ENCODE results near the gene MANBA.

MANBA gene

DNA sequence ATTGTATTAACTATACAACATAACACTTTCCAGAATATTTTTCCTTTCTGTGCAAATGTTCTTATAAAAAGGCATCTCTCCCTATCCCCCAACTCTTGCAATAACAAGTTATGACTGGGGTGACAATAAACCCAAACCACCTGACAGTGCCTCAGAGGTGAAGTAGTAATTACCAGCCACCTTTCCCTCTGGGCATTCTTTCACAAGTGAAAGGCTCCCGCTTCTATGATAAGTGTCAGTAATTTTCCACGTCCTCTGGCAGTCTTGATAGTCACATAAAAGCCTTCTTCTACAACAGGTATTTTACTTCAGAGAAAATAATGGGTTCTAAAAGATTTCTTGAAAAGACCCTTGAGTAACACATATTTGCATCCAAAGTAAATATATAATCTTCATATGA, 82.7 kb downstream of the MANBA start:
- no peak for DNase-seq (ENCODE audit: low read depth)

- DNase-seq (ENCODE audit: low read depth) = no peak
Measured at GRCh38 chr4:102675141-102675540, 85.6 kb downstream of the MANBA start.

GRCh38 chr4:102667001-102667400, 93.8 kb downstream of the MANBA start:
- no peak for DNase-seq (ENCODE audit: low read depth)

DNA sequence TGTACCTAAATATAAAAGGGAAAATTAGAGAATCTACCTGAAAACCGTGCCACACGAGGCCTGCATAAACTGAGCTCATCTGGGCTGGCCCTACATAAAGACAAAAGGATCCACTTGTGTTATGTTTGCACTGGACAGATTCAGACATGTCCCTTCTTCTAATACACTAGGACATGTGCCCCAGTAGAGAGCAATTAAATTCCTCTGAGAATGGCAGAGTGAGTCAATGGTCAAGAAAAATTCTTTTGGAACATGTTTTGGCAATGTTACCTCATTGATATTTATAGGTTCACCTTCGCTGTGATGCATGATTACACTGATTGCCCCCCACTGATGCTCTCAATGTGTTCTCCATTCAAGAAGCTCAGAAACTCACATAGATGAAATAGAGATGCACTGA, 95.2 kb downstream of the MANBA start:
- no peak for DNase-seq (ENCODE audit: low read depth)

DNA sequence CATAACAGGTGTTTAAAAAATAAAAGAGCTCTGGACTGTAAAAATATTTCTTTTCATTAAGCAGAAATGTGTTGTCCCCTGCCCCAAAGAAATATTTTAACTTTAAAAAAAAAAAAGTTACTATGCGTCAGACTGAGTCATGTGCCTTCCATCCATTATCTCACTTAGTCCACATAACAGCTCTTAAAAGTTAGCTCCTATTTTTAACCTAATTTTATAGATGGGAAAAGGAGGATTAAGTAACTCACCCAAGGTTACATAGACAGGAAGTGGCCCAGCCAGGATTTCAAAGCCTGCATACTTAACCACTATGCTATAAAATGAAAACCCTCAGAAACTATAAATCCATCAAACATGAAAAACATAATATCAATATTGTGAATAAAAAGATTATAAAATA, 97.7 kb downstream of the MANBA start:
- no peak for DNase-seq (ENCODE audit: low read depth)

DNA sequence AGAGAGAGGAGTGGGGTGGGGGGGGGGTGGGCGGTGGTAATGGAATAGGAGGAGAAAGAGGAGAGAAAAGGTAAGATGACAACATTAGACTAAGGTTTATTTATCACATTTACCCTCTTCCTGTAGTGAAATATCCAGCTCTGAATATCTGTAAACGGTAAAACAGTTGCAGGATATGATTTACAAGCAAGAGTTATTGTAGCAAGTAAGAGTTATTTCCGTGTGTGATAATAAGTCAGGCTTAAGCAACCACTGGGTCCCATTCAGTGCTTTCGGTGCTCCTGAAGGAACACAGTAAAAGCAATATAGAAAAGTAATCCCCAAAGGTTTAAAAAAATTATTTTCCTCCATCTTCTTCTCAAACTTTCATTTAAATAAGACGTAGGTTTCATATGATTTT, 103.6 kb downstream of the MANBA start:
- DNase-seq (ENCODE audit: low read depth) = no peak

GRCh38 chr4:102647117-102647516, 113.7 kb downstream of the MANBA start:
- no peak for DNase-seq (ENCODE audit: low read depth)

- no peak for DNase-seq (ENCODE audit: low read depth)
Measured at GRCh38 chr4:102642631-102643298, 118.0 kb downstream of the MANBA start.

DNA sequence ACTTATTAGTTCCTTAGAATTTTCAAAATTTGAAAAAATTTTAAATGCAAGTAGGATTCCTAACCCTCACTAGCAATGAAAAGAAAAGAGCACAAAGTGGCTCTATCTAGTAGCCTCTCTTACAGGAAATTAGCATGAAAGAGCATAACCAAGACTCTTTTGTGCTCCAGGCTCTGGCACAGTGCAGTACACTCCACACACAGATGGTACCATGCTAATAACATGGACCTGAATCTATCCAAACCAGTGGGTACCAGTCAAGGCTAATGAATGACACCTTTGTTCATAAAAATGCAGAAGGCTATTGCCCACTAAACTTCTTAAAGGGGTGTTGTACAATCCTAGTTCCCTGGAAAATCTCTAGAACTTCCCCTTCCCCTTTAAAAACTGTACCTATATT, 119.0 kb downstream of the MANBA start:
- no peak for DNase-seq (ENCODE audit: low read depth)

GRCh38 chr4:102640669-102641068, 120.1 kb downstream of the MANBA start:
- DNase-seq (ENCODE audit: low read depth) = no peak

- DNase-seq (ENCODE audit: low read depth) = no peak
Measured at GRCh38 chr4:102639598-102639997, 121.2 kb downstream of the MANBA start.

DNA sequence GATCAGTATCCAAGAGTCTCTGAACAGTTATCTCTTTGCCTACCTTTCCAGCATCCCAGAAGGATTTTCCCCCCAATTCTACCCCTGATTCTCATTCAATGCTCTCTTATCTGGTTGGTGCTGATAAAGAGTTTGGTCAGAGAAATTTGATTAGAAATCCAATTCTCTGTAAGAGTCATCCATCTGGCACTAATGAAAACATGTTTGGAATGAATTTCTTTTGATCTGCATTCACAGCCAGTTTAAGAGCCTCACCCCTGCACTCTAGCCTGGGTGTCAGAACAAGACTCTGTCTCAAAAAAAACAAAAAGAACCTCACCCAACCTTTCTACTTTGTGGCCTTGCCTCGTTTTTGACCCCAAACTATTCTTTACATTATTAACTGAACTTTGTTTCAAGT, 122.1 kb downstream of the MANBA start:
- DNase-seq (ENCODE audit: low read depth) = no peak

DNA sequence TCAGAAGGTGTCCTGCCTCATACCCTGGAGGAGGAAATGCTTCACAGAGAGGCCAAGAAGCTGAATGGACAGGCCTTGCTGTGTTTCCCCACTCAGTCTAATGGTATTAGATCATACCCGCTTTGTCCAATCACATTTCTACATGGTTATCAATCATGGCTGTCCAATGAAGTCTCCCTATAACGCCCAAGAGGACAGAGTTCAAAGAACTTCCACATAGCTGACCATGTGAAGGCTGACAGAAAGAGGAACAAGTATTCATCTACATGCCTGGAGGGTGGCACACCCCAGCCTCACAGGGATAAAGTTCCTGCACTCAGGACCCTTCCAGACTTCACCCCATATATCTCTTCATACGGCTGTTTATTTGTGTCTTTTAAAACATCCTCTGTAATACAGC, 123.4 kb downstream of the MANBA start:
- no peak for DNase-seq (ENCODE audit: low read depth)

GRCh38 chr4:102633100-102633499, 127.7 kb downstream of the MANBA start:
- DNase-seq (ENCODE audit: low read depth) = no peak

DNA sequence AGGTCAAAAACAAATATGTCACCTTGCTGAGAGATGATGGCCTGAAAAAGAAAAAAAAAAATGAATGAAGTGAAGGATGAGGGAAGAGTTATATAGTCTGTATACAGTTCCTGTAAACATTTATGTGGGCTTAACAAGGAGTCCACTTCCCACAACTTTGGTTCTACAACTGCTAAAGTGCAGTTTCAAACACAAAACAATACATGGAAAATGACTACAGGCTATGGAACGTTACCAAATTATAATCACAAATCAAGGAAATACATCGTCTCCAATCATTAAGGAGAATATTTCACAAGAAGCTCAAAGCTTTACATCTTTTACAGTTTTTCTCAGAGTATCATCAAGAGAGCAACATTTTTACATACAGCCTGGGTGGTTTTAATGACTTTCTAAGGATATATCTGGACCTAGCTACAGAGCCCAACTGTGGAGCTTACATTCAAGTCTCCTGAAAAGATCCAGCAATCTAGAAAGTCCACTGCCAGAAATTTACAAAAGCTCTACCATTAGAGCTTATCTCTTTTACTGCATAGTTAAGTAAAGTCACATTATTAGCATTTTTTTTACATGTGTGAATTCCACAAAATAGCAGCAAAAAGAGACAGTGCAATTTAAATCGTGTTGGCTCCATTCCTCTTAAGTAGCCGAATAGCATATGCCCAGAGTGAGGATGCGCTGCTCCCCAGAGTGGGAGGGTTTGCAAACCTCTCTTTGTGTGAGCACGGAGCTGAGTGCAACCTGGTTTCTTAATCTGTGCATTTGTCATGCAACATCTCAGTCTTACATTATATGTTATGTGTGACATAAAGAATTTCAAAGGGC, 128.3 kb downstream of the MANBA start:
- no peak for DNase-seq (ENCODE audit: low read depth)

- DNase-seq (ENCODE audit: low read depth) = no peak
Measured at GRCh38 chr4:102631616-102632015, 129.2 kb downstream of the MANBA start.

GRCh38 chr4:102629673-102630072, 131.1 kb downstream of the MANBA start:
- no peak for DNase-seq (ENCODE audit: low read depth)

DNA sequence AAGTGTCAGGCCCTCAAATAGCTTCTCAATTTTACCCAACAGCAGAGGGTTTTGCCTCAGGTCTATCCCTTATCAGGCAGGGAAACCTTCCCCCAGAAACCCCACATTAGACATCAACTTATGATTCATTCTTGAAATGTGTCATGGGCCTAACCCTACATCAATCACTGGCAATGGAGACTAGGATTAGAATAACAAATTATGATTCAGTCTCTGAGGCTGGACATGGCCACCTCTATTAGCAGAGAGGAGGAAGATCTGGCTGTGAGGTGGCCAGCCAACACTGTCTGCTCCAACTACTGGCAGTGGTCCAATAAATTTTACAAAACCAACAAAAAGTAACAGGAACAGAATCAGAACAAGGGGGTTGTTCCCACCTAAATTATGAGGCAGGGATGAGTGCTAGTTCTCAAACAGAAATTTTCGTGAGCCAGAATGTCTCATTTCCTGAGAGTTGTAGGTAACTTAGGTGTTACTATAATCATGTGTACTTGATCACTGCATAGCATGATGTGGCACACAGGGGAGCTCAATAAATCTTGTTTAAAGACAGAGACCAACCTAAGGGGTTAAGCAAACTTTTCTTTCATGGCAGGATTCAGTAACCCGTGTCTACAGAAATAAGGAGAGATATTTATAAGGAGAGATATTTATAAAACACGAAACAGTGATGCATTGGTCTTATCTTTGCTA, 132.8 kb downstream of the MANBA start:
- no peak for DNase-seq (ENCODE audit: low read depth)

GRCh38 chr4:102625232-102625930, 135.4 kb downstream of the MANBA start:
- peak; percentile 43 for DNase-seq (ENCODE audit: low read depth)

DNA sequence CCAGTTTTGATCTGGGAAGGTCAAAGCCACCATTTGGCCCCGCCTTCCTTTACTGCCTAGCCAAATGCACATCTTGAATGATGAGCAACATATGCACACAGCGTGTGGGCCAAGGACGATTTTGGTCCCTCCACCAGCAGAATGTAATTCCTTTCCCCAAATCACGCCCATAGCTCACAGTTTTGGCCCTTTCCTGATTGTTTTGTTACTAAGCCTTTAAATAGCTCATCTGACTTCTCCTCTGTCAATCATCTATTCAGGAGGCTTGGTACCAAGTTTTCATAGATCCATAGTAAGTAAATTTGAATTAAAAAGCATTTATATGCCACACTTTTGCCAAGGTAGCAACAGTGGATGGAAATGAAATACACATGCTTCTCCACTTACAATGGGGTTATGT, 136.3 kb downstream of the MANBA start:
- no peak for DNase-seq (ENCODE audit: low read depth)

DNA sequence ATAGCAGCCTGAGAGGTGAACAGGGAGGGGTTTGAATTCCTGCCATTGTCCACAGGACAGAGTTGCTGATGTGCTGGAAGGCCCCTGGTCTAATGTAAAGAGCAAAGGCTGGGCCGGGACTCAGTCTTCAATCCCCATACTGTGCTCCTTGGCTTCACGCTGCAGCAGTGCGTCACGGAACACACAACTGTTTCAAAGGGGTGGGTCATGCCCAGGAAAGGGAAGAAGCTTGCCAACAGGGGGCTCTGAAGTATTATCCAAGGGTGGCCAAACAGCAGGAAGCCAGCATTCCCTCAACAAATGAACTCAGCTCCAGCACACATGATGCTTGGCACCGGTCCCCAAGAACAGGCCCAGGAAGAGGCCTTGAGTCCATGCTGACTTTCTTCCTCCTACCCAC, 137.1 kb downstream of the MANBA start:
- DNase-seq (ENCODE audit: low read depth) = no peak

GRCh38 chr4:102620697-102621497, 139.9 kb downstream of the MANBA start:
- DNase-seq (ENCODE audit: low read depth) = no peak

Data from T follicular helper cell (primary cell).